ENCODE data around the gene ZBTB14.

ZBTB14 gene

DNA sequence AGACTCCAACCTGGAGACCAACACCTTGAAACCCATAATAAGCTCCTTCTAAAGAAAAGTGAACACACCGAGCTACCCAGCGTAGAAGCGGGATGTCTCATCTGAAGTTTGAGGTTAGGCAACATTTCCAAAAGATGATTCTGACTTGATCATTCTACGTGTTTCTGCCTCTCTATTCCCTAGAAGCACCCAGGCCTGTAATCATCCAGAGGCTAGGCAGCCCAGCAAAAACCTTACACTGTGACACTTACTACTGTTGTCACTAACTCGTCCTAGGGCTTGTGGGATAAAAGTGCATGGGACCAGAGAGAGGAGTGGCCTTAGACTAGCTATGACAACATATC lies 1.4 kb downstream of the ZBTB14 start:
- Histone ChIP-seq H3K27ac (ENCODE audit: low read depth, low read length) (peak overlapping the region; percentile 91), H3K4me3 (ENCODE audit: low read depth in 1 of 5, low read length in 5 of 5) (peak overlapping the region; percentile 84 to 96 (median 93)), H3K27me3 (ENCODE audit: control insufficient read depth in 5 of 5, insufficient read depth in 4 of 5, low read length in 5 of 5) (no peaks in the 10 kb centered on the region), H3K9me3 (ENCODE audit: control insufficient read depth in 5 of 5, low read length in 5 of 5) (no peaks in the 10 kb centered on the region), H3K36me3 (ENCODE audit: control insufficient read depth in 5 of 5, insufficient read depth in 5 of 5, low read length in 5 of 5) (peaks cover 13 to 20% (median 16%) of the 10 kb centered on the region in 5 donors), H3K4me1 (ENCODE audit: control insufficient read depth in 5 of 5, insufficient read depth in 5 of 5, low read length in 5 of 5) (peaks cover 3 to 24% (median 13%) of the 10 kb centered on the region in 5 donors), H3K9ac (ENCODE audit: low read length in 5 of 5) (peak overlapping the region in 4 of 5 donors; percentile 75 to 82 (median 78))

DNA sequence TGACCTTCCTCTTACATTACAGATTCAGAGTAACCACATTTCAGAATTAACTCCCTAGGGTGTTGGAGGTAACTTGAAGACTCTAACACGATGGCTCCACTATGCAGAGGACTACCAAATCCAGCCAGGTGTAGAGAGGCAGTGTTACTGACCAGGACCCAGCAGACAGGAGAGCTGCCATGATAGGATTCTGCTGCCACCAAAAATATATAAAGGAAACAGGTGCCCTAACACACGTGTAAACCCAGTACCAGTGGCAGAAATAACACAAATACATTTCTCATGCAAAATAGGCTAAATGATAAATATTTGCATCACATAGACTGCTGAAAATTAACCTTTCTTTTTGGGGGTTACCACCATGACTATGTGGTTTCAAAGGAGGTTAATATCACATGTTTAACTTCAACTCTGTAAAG lies 7.0 kb downstream of the ZBTB14 start:
- Histone ChIP-seq H3K9ac (ENCODE audit: low read length in 5 of 5) (no peak overlapping the region), H3K4me3 (ENCODE audit: low read depth in 1 of 5, low read length in 5 of 5) (no peak overlapping the region), H3K9me3 (ENCODE audit: control insufficient read depth in 5 of 5, low read length in 5 of 5) (no peaks in the 10 kb centered on the region), H3K4me1 (ENCODE audit: control insufficient read depth in 5 of 5, insufficient read depth in 5 of 5, low read length in 5 of 5) (peaks cover 0 to 14% (median 6%) of the 10 kb centered on the region in 5 donors), H3K27me3 (ENCODE audit: control insufficient read depth in 5 of 5, insufficient read depth in 4 of 5, low read length in 5 of 5) (no peaks in the 10 kb centered on the region), H3K36me3 (ENCODE audit: control insufficient read depth in 5 of 5, insufficient read depth in 5 of 5, low read length in 5 of 5) (peaks cover 13 to 20% (median 16%) of the 10 kb centered on the region in 5 donors), H3K27ac (ENCODE audit: low read depth, low read length) (no peak overlapping the region)

DNA sequence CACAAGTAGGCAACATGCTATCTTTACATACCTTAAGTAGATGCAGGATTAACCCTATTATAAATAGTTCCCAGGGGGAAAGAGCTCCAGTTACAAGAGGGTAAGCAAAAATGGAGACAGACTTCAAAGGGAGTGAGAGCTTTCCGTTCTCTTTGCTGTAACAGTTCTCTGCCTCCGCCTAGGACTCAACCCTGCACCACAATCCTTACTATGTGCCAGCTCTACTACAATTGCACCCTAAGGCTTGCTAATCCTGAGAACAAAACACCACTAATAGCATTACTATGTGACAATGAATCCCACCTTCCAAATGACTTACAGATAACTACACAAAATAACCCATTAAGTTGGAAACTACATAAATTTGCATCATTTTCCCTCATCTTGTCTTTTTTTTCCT lies 7.7 kb downstream of the ZBTB14 start:
- Histone ChIP-seq H3K9me3 (ENCODE audit: control insufficient read depth in 5 of 5, low read length in 5 of 5) (no peaks in the 10 kb centered on the region), H3K27ac (ENCODE audit: low read depth, low read length) (no peak overlapping the region), H3K4me3 (ENCODE audit: low read depth in 1 of 5, low read length in 5 of 5) (no peak overlapping the region), H3K9ac (ENCODE audit: low read length in 5 of 5) (no peak overlapping the region), H3K36me3 (ENCODE audit: control insufficient read depth in 5 of 5, insufficient read depth in 5 of 5, low read length in 5 of 5) (peaks cover 11 to 20% (median 16%) of the 10 kb centered on the region in 5 donors), H3K4me1 (ENCODE audit: control insufficient read depth in 5 of 5, insufficient read depth in 5 of 5, low read length in 5 of 5) (peaks cover 0 to 11% (median 5%) of the 10 kb centered on the region in 5 donors), H3K27me3 (ENCODE audit: control insufficient read depth in 5 of 5, insufficient read depth in 4 of 5, low read length in 5 of 5) (no peaks in the 10 kb centered on the region)

- Histone ChIP-seq H3K36me3 (ENCODE audit: control insufficient read depth in 5 of 5, insufficient read depth in 5 of 5, low read length in 5 of 5) (peaks cover 0 to 15% (median 11%) of the 10 kb centered on the region in 5 donors), H3K4me1 (ENCODE audit: control insufficient read depth in 5 of 5, insufficient read depth in 5 of 5, low read length in 5 of 5) (peaks cover 0 to 11% (median 5%) of the 10 kb centered on the region in 5 donors), H3K27ac (ENCODE audit: low read depth, low read length) (no peak overlapping the region), H3K27me3 (ENCODE audit: control insufficient read depth in 5 of 5, insufficient read depth in 4 of 5, low read length in 5 of 5) (no peaks in the 10 kb centered on the region), H3K9me3 (ENCODE audit: control insufficient read depth in 5 of 5, low read length in 5 of 5) (no peaks in the 10 kb centered on the region), H3K9ac (ENCODE audit: low read length in 5 of 5) (no peak overlapping the region), H3K4me3 (ENCODE audit: low read depth in 1 of 5, low read length in 5 of 5) (no peak overlapping the region)
Observed at GRCh38 chr18:5286525-5286924, 9.0 kb downstream of the ZBTB14 start.

- H3K9ac ChIP-seq (ENCODE audit: low read length in 5 of 5) = no peak overlapping the region
- H3K9me3 ChIP-seq (ENCODE audit: control insufficient read depth in 5 of 5, low read length in 5 of 5) = peaks cover 0 to 3% (median 0%) of the 10 kb centered on the region in 5 donors
- no peaks in the 10 kb centered on the region for H3K27me3 ChIP-seq (ENCODE audit: control insufficient read depth in 5 of 5, insufficient read depth in 4 of 5, low read length in 5 of 5)
Observed at GRCh38 chr18:5285326-5285725, 10.2 kb downstream of the ZBTB14 start.

DNA sequence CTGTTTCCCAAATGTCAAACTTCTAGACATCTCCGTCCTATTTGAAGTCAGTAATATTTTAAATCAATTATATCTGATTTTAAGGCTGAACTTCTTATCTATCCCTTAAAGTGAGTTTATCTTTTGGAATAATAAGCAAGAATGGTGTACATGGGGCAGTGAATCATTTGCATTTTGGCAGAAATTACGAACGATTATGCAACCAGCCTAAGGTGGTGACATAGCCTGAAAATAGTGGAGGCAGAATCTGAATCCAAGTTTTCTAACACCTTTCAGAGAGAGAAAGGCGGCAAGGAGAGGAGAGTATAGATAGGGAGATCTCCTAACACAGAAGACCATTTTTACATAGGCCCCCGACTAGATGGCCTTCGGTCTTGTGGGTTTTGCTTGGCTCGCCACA lies 10.7 kb downstream of the ZBTB14 start:
- H3K27me3 ChIP-seq (ENCODE audit: control insufficient read depth in 5 of 5, insufficient read depth in 4 of 5, low read length in 5 of 5) = no peaks in the 10 kb centered on the region
- H3K27ac ChIP-seq (ENCODE audit: low read depth, low read length) = no peak overlapping the region
- no peak overlapping the region for H3K4me3 ChIP-seq (ENCODE audit: low read depth in 1 of 5, low read length in 5 of 5)
- peaks cover 0 to 11% (median 5%) of the 10 kb centered on the region in 5 donors for H3K4me1 ChIP-seq (ENCODE audit: control insufficient read depth in 5 of 5, insufficient read depth in 5 of 5, low read length in 5 of 5)
- peaks cover 0 to 3% (median 0%) of the 10 kb centered on the region in 5 donors for H3K9me3 ChIP-seq (ENCODE audit: control insufficient read depth in 5 of 5, low read length in 5 of 5)
- H3K9ac ChIP-seq (ENCODE audit: low read length in 5 of 5) = no peak overlapping the region
- peaks cover 0 to under 1% (median 0%) of the 10 kb centered on the region in 5 donors for H3K36me3 ChIP-seq (ENCODE audit: control insufficient read depth in 5 of 5, insufficient read depth in 5 of 5, low read length in 5 of 5)

More at GRCh38 chr18:5285326-5285725, 10.2 kb downstream of the ZBTB14 start:
- Histone ChIP-seq H3K36me3 (ENCODE audit: control insufficient read depth in 5 of 5, insufficient read depth in 5 of 5, low read length in 5 of 5) (peaks cover 0 to 5% (median 0%) of the 10 kb centered on the region in 5 donors), H3K27ac (ENCODE audit: low read depth, low read length) (no peak overlapping the region), H3K4me1 (ENCODE audit: control insufficient read depth in 5 of 5, insufficient read depth in 5 of 5, low read length in 5 of 5) (peaks cover 0 to 11% (median 5%) of the 10 kb centered on the region in 5 donors), H3K4me3 (ENCODE audit: low read depth in 1 of 5, low read length in 5 of 5) (no peak overlapping the region)

GRCh38 chr18:5282770-5283169 lies 12.8 kb downstream of the ZBTB14 start:
- Histone ChIP-seq H3K27me3 (ENCODE audit: control insufficient read depth in 5 of 5, insufficient read depth in 4 of 5, low read length in 5 of 5) (no peaks in the 10 kb centered on the region), H3K27ac (ENCODE audit: low read depth, low read length) (no peak overlapping the region), H3K4me1 (ENCODE audit: control insufficient read depth in 5 of 5, insufficient read depth in 5 of 5, low read length in 5 of 5) (peaks cover 0 to 11% (median 5%) of the 10 kb centered on the region in 5 donors), H3K9me3 (ENCODE audit: control insufficient read depth in 5 of 5, low read length in 5 of 5) (peaks cover 0 to 4% (median 0%) of the 10 kb centered on the region in 5 donors), H3K9ac (ENCODE audit: low read length in 5 of 5) (no peak overlapping the region), H3K36me3 (ENCODE audit: control insufficient read depth in 5 of 5, insufficient read depth in 5 of 5, low read length in 5 of 5) (no peaks in the 10 kb centered on the region), H3K4me3 (ENCODE audit: low read depth in 1 of 5, low read length in 5 of 5) (no peak overlapping the region)

DNA sequence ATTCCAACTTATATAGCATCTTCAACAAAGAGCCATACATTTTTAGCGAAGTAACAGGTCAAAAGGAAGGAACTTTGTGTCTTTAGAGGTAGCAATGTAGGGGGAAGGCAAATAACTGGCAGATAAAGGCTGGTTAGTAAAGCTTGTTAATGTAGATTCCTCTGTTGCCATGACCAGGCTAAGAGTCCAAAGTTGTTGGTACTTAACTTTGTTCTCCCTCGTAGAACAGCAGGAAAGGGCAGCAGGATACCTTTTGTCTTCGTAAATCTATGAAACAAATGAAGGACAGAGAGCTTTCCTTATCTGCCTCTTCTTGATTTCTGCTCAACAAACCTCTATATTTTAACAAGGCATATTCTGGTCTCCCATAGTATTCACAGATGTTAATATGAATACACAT lies 18.6 kb downstream of the ZBTB14 start:
- H3K27me3 ChIP-seq (ENCODE audit: control insufficient read depth in 5 of 5, insufficient read depth in 4 of 5, low read length in 5 of 5) = no peaks in the 10 kb centered on the region
- H3K4me1 ChIP-seq (ENCODE audit: control insufficient read depth in 5 of 5, insufficient read depth in 5 of 5, low read length in 5 of 5) = peaks cover 0 to 1% (median 0%) of the 10 kb centered on the region in 5 donors
- H3K36me3 ChIP-seq (ENCODE audit: control insufficient read depth in 5 of 5, insufficient read depth in 5 of 5, low read length in 5 of 5) = no peaks in the 10 kb centered on the region
- H3K9ac ChIP-seq (ENCODE audit: low read length in 5 of 5) = no peak overlapping the region
- H3K4me3 ChIP-seq (ENCODE audit: low read depth in 1 of 5, low read length in 5 of 5) = no peak overlapping the region
- H3K27ac ChIP-seq (ENCODE audit: low read depth, low read length) = no peak overlapping the region
- peaks cover 0 to 7% (median 0%) of the 10 kb centered on the region in 5 donors for H3K9me3 ChIP-seq (ENCODE audit: control insufficient read depth in 5 of 5, low read length in 5 of 5)

DNA sequence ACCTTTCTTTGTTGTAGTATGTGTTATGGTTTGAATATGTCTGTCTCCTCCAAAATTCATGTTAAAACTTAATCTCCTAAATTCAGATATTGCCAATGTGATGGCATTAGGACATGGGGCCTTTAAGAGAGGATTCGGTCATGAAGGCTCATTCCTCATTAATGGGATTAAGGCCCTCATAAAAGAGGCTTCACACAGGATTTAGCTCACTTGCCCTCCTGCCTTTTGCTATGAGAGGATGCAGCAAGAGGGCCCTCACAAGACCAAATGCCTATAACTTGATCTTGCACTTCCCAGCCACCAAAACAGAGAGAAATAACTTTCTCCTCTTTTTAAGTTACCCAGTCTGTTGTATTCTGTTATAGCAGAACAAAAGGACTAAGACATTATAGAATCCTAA lies 19.7 kb downstream of the ZBTB14 start:
- no peak overlapping the region for H3K9ac ChIP-seq (ENCODE audit: low read length in 5 of 5)
- H3K36me3 ChIP-seq (ENCODE audit: control insufficient read depth in 5 of 5, insufficient read depth in 5 of 5, low read length in 5 of 5) = no peaks in the 10 kb centered on the region
- H3K4me3 ChIP-seq (ENCODE audit: low read depth in 1 of 5, low read length in 5 of 5) = no peak overlapping the region
- no peaks in the 10 kb centered on the region for H3K27me3 ChIP-seq (ENCODE audit: control insufficient read depth in 5 of 5, insufficient read depth in 4 of 5, low read length in 5 of 5)
- peaks cover 0 to 7% (median 0%) of the 10 kb centered on the region in 5 donors for H3K9me3 ChIP-seq (ENCODE audit: control insufficient read depth in 5 of 5, low read length in 5 of 5)
- H3K4me1 ChIP-seq (ENCODE audit: control insufficient read depth in 5 of 5, insufficient read depth in 5 of 5, low read length in 5 of 5) = peaks cover 0 to 12% (median 5%) of the 10 kb centered on the region in 5 donors
- no peak overlapping the region for H3K27ac ChIP-seq (ENCODE audit: low read depth, low read length)

GRCh38 chr18:5268874-5269273 lies 26.7 kb downstream of the ZBTB14 start:
- Histone ChIP-seq H3K27ac (ENCODE audit: low read depth, low read length) (no peak overlapping the region), H3K4me1 (ENCODE audit: control insufficient read depth in 5 of 5, insufficient read depth in 5 of 5, low read length in 5 of 5) (peaks cover 0 to 17% (median 7%) of the 10 kb centered on the region in 5 donors), H3K27me3 (ENCODE audit: control insufficient read depth in 5 of 5, insufficient read depth in 4 of 5, low read length in 5 of 5) (no peaks in the 10 kb centered on the region), H3K9ac (ENCODE audit: low read length in 5 of 5) (no peak overlapping the region), H3K9me3 (ENCODE audit: control insufficient read depth in 5 of 5, low read length in 5 of 5) (peaks cover 0 to 6% (median 0%) of the 10 kb centered on the region in 5 donors), H3K4me3 (ENCODE audit: low read depth in 1 of 5, low read length in 5 of 5) (no peak overlapping the region), H3K36me3 (ENCODE audit: control insufficient read depth in 5 of 5, insufficient read depth in 5 of 5, low read length in 5 of 5) (no peaks in the 10 kb centered on the region)

Measured in subcutaneous abdominal adipose tissue (tissue), 5 donors.